ENCODE measurements around the gene PHAX.

DNA sequence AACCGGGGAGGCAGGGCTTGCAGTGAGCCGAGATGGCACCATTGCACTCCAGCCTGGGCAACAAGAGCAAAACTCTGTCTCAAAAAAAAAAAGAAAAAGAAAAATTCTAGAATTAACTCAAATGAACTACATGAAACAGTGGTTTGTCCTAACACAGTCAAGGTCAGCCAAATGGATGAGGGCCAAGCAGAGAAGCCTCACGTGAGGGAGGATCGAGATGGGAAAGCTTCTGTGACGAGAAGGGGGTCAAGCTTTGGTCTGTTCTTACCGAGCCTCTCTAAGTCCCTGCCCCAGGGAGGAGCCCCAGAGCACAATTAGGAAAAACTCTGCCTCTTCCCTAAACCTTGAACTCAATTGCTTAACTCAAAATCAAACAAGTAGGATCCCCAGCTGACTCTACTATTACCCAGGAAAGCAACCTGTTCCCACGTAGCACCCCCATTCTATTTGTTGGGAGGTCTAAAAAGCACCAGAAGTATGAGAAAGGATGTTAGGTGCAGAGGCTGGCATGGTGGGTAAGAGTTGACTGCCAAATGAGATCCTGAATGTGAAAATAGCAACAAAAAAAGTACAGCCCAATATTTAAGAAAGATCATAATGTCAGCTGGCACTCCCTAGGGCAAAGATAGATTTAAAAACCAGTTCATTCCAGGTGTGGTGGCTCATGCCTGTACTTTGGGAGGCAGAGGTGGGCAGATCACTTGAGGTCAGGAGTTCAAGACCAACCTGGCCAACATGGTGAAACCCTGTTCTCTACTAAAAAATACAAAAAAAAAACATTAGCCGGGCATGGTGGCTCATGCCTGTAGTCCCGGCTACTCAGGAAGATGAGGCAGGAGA lies 13.0 kb upstream of the PHAX start:
- TF ChIP-seq, protein P1, sequence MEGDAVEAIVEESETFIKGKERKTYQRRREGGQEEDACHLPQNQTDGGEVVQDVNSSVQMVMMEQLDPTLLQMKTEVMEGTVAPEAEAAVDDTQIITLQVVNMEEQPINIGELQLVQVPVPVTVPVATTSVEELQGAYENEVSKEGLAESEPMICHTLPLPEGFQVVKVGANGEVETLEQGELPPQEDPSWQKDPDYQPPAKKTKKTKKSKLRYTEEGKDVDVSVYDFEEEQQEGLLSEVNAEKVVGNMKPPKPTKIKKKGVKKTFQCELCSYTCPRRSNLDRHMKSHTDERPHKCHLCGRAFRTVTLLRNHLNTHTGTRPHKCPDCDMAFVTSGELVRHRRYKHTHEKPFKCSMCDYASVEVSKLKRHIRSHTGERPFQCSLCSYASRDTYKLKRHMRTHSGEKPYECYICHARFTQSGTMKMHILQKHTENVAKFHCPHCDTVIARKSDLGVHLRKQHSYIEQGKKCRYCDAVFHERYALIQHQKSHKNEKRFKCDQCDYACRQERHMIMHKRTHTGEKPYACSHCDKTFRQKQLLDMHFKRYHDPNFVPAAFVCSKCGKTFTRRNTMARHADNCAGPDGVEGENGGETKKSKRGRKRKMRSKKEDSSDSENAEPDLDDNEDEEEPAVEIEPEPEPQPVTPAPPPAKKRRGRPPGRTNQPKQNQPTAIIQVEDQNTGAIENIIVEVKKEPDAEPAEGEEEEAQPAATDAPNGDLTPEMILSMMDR (IDR thresholded peaks at IDR 0.05; ENCODE audit: insufficient read depth, low read length) = no peak
- no peak for TF ChIP-seq POLR2AphosphoS5 (IDR thresholded peaks at IDR 0.05; ENCODE audit: low read depth)
- TF ChIP-seq, protein P2, sequence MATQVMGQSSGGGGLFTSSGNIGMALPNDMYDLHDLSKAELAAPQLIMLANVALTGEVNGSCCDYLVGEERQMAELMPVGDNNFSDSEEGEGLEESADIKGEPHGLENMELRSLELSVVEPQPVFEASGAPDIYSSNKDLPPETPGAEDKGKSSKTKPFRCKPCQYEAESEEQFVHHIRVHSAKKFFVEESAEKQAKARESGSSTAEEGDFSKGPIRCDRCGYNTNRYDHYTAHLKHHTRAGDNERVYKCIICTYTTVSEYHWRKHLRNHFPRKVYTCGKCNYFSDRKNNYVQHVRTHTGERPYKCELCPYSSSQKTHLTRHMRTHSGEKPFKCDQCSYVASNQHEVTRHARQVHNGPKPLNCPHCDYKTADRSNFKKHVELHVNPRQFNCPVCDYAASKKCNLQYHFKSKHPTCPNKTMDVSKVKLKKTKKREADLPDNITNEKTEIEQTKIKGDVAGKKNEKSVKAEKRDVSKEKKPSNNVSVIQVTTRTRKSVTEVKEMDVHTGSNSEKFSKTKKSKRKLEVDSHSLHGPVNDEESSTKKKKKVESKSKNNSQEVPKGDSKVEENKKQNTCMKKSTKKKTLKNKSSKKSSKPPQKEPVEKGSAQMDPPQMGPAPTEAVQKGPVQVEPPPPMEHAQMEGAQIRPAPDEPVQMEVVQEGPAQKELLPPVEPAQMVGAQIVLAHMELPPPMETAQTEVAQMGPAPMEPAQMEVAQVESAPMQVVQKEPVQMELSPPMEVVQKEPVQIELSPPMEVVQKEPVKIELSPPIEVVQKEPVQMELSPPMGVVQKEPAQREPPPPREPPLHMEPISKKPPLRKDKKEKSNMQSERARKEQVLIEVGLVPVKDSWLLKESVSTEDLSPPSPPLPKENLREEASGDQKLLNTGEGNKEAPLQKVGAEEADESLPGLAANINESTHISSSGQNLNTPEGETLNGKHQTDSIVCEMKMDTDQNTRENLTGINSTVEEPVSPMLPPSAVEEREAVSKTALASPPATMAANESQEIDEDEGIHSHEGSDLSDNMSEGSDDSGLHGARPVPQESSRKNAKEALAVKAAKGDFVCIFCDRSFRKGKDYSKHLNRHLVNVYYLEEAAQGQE (IDR thresholded peaks at IDR 0.05; ENCODE audit: insufficient replicate concordance, low read depth) = no peak

Data from HL-60 (cell line).